Hematopoietic multipotent progenitor cell treated with erythropoietin and hydrocortisone succinate and interleukin-3 and kit ligand, for 17 days (in vitro differentiated cells): ENCODE measurements around the gene ENGASE.
"Not testable (repeated sequence)": the region's sequence is repeated elsewhere in the genome, so short reads cannot be mapped to it uniquely, and the experiment has no call there.

Experiments
- DNase-seq: peaks from one replicate; pipeline ENCODE4 v3.0.0-alpha.2; 2015; ENCODE audit warnings: low spot score

ENGASE gene

DNA sequence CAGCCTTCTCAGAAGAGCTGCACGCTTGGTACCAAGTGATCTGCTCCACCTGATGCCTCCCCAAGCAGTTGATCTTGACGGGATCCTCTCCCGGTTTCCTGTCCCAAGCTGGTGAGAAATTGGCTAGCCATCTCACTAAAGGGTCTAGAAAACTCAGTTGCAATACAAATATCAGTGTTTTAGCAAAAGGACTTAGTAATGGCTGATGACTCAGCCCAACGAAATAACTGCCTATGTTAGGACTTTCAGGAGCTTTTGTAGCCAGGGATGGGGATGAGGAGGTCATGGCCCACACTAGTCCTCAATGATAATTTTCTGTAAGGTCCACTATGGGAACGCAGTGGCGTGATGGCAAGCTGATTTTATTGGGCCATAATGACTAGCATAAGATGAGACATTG lies 23.3 kb upstream of the ENGASE start:
- no peak for DNase-seq

DNA sequence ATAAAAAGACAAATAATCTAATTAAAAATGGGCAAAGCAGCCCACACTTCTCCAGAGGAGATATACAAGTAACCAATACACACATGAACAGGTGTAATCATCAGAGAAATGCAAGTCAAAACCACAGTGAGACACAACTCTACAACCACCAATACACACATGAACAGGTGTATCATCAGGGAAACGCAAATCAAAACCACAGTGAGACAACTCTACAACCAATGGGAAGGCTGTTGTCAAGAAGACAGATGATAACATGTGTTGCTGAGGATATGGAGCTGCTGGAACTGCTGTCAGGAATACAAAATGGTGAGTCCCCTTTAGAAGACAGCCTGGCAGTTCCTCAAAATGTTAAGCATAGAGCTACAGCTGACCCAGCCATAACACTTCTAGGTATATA lies 22.5 kb upstream of the ENGASE start:
- no peak for DNase-seq

- DNase-seq: no peak
These were observed 21.2 kb upstream of the ENGASE start for GRCh38 chr17:79053251-79053925.

DNA sequence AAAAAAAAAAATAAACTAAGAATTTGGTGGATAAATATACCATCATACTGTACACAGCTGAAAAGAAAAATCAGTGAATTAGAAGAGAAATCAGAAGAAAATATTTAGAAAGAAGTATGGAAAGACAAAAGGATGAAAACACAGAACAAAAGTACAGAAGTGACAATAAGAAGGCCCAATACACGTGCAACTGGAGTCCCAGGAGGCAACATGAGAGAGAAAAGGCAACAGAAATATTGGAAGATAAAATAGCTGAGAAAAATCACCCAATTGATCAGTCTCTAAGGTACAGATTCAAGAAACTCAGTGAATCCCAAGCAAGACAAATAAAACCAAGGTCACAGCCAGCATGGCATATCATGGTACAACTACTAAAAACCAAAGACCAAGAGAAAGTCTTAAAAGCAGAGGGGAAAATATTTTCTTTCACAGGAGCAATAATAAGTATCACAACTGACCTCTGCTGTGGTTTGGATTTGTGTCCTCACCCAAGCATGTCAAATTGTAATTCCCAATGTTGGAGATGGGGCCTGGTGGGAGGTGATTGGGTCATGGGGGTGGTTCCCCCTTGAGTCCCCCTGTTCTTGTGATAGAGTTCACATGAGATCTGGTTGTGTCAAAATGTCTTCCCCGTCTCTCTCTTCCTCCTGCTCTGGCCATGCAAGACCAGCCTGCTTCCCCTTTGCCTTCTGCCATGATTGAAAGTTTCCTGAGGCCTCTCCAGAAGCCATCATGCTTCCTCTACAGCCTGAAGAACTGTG lies 20.2 kb upstream of the ENGASE start:
- DNase-seq: no peak

DNA sequence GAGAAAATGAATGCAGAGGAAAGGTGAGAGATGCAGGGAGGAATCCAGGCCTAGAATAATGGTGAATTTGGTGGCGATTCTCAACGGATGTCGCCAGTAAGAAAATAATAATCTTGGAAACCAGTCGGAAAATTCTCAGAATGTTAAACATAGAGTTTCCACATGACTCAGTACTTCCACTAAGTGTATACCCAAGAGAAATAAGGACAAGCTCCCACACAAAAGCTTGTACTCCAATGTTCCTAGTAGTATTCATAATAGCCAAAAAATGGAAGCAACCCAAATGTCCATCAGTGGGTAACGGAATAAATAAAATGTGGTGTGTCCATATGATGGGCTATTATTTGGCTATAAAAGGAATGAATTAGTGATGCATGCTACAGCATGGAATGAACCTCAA lies 19.4 kb upstream of the ENGASE start:
- no peak for DNase-seq

DNA sequence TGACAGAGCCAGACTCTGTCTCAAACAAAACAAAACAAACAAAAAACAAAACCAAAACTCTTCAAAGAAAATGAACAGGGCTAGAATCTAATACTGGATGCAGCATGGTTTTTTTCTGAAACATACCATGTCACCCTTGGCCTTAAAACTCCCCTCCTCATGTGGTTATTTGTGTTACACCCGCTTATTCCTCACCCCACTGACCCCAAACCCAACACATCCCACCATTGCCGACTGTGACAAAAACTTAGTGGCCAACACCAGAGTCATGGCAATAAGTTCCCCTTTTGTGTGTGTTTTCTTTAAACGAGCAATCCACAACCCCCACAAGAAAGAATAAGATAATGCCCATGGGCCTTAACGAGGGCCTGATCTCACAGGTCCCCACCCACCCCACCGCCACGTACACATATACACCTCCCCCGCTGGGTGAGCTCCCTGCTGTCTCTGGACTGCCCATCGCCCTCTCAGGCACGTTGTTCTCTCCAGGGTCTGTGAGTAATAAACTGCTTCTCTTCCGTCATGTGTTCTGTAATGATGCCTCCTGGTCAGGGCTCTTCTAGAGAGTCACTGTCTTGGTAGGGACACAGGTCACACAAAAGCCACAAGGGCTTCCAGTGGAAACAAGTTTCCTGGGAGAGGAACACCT lies 16.8 kb upstream of the ENGASE start:
- DNase-seq: no peak

GRCh38 chr17:79062691-79063090 lies 11.9 kb upstream of the ENGASE start:
- no peak for DNase-seq

DNA sequence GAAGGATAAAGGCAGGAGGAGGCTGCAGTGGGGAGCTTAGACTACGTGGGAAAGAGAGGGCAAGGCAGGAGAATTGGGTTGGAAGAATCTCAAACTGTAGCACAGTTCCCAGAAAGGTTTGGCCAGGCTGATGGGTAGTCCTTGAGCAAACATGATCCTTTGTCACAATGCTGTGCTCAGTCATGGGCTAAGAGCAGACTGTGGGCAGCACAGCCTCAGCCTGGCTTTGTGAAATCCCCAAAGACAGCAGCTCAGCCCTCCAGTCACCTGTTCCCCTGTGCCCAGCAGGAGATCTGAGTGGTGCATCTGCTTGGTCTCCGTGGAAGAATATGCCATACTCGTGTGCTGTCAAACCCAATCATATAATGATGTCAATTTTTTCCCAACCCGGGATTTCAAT lies 10.6 kb upstream of the ENGASE start:
- DNase-seq: no peak

- DNase-seq: peak; percentile 64
These were observed 9.4 kb upstream of the ENGASE start for GRCh38 chr17:79065105-79065670.

GRCh38 chr17:79066963-79067362 lies 7.7 kb upstream of the ENGASE start:
- no peak for DNase-seq

- no peak for DNase-seq
These were observed 4.3 kb upstream of the ENGASE start for GRCh38 chr17:79070266-79070880.

- no peak for DNase-seq
These were observed 3.4 kb upstream of the ENGASE start for GRCh38 chr17:79071161-79071740.

- no peak for DNase-seq
These were observed 2.1 kb upstream of the ENGASE start for GRCh38 chr17:79072544-79072943.

DNA sequence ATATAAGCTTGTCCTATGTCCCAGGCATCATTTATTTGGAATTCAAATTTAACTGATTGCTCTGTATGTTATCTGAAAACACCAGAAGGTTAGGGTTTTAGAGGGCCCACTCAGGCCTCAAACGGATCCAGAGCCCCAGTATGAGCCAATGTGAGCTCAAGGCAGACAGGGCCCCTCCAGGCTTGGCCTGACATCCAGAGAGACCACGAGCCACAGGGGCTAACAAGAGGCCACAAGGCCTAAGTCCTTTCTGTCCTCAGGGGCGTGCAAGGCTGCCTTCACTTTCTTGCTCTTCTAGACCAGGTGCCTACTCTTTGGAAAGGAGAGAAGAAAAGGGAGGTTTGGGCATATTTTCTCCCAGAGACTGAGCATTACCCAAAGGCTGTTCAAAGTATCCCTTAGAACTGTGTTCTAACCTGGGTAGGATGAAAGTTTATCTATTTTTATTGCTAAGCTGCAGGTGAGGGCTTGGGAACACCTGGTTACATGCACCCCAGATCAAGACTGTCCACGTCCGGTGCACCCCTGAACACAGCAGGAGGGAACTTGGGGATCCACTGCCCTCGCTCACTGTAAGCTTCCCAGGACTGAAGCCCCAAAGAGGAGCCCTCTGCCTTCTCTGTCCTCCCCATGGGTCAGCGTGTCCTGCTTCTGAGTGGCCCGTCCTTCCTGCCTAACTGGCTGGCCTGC lies 1.5 kb upstream of the ENGASE start:
- DNase-seq: no peak

GRCh38 chr17:79073706-79074088 lies 927 bp upstream of the ENGASE start:
- no peak for DNase-seq

DNA sequence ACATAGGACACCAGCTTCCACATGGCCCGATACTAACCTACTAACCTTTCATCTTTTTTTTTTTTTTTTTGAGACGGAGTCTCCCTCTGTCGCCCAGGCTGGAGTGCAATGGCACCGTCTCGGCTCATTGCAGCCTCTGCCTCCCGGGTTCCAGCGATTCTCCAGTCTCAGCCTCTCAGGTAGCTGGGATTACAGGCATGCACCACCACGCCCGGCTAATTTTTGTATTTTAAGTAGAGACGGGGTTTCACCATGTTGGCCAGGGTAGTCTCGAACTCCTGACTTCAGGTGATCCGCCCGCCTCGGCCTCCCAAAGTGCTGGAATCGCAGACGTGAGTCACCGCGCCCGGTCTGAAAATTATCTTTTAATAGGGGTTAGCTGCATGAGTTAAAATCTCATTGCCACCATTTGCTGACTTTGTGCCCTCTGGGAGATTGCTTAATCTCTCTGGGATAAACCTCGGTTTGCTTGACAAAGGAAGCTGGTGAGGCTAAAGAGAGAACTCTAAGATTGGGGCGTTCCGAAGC lies 439 bp upstream of the ENGASE start:
- DNase-seq: not testable (repeated sequence)

GRCh38 chr17:79075446-79075750 lies 774 bp downstream of the ENGASE start:
- DNase-seq: no peak

DNA sequence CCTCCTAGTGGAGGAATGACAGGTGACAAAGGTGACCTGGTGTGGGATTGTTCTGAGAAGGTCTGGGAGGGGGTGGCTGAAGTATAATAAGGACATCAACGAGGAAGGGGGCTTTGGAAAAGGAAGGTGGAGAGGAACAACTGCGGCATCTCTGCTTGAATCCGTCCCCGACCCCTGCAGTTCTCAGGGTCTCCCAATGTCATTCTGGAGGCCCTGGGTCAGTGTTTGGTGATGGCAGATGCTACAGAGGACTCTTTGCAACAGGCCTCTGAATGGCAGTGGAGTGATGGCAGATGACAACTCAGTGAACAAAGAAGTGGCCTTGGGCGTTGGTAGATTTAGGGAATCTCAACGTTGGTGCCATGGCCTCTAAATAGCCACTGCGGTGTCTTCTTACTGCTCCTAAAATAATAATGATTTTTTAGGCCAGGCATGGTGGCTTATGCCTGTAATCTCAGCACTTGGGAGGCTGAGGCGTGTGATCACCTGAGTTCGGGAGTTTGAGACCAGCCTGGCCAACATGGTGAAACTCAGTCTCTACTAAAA lies 1.3 kb downstream of the ENGASE start:
- no peak for DNase-seq

DNA sequence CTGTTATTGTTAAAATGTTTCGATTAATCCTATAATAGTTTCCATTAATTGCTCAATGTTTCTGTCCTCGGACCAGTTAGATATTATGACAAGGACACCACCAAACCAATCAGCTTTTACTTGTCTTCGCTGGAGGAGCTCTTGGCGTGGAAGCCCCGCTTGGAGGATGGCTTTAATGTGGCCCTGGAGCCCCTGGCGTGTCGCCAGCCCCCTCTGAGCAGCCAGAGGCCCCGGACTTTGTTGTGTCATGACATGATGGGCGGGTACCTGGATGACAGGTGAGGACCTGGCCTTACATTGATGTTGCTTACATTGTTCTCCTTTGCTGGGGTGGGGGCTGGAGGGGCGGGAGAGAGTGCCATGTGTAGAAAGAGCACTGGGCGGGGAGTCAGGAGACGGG lies 3.0 kb downstream of the ENGASE start:
- no peak for DNase-seq

GRCh38 chr17:79078476-79079190 lies 4.0 kb downstream of the ENGASE start:
- DNase-seq: no peak
